SU-DHL-6 (cell line): ENCODE results near the gene CCNYL1.

ENCODE experiments used
- CTCF ChIP-seq: fragments of 200-600 bp; sonication (generic); IDR thresholded peaks from one replicate; pipeline ENCODE4 v1.5.1; 2017; ENCODE audit warnings: antibody characterized with exemption, mild to moderate bottlenecking, low read length, moderate library complexity; ENCODE audit not compliant: insufficient read depth, poor library complexity, severe bottlenecking
- EZH2phosphoT487 ChIP-seq: fragments of 200-600 bp; sonication (generic), shearing (Covaris generic); conservative IDR thresholded peaks from 2 replicates; pipeline ENCODE4 v1.6.1; 2018; ENCODE audit warnings: mild to moderate bottlenecking, antibody characterized with exemption, low read length, moderate library complexity, mixed read lengths

- TF ChIP-seq CTCF (no peak), EZH2phosphoT487 (no peak)
Observed at GRCh38 chr2:207674266-207674774, 37.1 kb upstream of the CCNYL1 start.
